ENCODE measurements around the gene MED12L. TPM values are rescaled to one million over a fixed set of nuclear protein-coding genes. Genes with fewer than 3 reads are reported as not detected.

The MED12L gene
- total and polyA plus RNA-seq, 9 of the 15 experiments (the other 6 are each of a cell fraction or from before 2014, with no cell fraction given), result not detected

DNA sequence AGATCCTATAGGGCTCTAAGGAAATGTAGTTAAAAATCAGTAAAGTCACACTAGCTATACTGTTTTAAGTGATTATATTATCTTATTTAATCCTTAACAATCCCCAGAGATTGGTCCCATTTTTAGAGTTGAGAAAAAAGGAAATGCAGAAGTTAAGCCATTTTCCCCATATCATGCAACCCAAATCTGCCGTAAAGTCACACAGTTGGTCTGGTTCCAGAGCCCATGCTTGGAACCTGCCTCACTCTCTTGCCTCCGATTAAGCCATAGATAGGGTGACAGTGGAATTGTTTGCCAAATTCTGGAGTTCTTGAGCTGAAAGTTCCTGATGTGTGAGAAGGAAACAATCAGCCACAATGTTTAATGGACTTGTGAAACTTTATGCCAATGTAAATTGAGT lies 246.2 kb downstream of the MED12L start (continued):
- TF ChIP-seq, protein P1, sequence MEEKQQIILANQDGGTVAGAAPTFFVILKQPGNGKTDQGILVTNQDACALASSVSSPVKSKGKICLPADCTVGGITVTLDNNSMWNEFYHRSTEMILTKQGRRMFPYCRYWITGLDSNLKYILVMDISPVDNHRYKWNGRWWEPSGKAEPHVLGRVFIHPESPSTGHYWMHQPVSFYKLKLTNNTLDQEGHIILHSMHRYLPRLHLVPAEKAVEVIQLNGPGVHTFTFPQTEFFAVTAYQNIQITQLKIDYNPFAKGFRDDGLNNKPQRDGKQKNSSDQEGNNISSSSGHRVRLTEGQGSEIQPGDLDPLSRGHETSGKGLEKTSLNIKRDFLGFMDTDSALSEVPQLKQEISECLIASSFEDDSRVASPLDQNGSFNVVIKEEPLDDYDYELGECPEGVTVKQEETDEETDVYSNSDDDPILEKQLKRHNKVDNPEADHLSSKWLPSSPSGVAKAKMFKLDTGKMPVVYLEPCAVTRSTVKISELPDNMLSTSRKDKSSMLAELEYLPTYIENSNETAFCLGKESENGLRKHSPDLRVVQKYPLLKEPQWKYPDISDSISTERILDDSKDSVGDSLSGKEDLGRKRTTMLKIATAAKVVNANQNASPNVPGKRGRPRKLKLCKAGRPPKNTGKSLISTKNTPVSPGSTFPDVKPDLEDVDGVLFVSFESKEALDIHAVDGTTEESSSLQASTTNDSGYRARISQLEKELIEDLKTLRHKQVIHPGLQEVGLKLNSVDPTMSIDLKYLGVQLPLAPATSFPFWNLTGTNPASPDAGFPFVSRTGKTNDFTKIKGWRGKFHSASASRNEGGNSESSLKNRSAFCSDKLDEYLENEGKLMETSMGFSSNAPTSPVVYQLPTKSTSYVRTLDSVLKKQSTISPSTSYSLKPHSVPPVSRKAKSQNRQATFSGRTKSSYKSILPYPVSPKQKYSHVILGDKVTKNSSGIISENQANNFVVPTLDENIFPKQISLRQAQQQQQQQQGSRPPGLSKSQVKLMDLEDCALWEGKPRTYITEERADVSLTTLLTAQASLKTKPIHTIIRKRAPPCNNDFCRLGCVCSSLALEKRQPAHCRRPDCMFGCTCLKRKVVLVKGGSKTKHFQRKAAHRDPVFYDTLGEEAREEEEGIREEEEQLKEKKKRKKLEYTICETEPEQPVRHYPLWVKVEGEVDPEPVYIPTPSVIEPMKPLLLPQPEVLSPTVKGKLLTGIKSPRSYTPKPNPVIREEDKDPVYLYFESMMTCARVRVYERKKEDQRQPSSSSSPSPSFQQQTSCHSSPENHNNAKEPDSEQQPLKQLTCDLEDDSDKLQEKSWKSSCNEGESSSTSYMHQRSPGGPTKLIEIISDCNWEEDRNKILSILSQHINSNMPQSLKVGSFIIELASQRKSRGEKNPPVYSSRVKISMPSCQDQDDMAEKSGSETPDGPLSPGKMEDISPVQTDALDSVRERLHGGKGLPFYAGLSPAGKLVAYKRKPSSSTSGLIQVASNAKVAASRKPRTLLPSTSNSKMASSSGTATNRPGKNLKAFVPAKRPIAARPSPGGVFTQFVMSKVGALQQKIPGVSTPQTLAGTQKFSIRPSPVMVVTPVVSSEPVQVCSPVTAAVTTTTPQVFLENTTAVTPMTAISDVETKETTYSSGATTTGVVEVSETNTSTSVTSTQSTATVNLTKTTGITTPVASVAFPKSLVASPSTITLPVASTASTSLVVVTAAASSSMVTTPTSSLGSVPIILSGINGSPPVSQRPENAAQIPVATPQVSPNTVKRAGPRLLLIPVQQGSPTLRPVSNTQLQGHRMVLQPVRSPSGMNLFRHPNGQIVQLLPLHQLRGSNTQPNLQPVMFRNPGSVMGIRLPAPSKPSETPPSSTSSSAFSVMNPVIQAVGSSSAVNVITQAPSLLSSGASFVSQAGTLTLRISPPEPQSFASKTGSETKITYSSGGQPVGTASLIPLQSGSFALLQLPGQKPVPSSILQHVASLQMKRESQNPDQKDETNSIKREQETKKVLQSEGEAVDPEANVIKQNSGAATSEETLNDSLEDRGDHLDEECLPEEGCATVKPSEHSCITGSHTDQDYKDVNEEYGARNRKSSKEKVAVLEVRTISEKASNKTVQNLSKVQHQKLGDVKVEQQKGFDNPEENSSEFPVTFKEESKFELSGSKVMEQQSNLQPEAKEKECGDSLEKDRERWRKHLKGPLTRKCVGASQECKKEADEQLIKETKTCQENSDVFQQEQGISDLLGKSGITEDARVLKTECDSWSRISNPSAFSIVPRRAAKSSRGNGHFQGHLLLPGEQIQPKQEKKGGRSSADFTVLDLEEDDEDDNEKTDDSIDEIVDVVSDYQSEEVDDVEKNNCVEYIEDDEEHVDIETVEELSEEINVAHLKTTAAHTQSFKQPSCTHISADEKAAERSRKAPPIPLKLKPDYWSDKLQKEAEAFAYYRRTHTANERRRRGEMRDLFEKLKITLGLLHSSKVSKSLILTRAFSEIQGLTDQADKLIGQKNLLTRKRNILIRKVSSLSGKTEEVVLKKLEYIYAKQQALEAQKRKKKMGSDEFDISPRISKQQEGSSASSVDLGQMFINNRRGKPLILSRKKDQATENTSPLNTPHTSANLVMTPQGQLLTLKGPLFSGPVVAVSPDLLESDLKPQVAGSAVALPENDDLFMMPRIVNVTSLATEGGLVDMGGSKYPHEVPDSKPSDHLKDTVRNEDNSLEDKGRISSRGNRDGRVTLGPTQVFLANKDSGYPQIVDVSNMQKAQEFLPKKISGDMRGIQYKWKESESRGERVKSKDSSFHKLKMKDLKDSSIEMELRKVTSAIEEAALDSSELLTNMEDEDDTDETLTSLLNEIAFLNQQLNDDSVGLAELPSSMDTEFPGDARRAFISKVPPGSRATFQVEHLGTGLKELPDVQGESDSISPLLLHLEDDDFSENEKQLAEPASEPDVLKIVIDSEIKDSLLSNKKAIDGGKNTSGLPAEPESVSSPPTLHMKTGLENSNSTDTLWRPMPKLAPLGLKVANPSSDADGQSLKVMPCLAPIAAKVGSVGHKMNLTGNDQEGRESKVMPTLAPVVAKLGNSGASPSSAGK (IDR thresholded peaks at IDR 0.05), result no peak
- no peak for TF ChIP-seq FOXJ3 (CRISPR knock-in tag; IDR thresholded peaks at IDR 0.05)
- TF ChIP-seq REST (IDR thresholded peaks at IDR 0.05; ENCODE audit: borderline replicate concordance), result no peak
- TF ChIP-seq REST (CRISPR knock-in tag; IDR thresholded peaks at IDR 0.05; ENCODE audit: low read depth), result no peak

All from K562 (cell line).